Thyroid gland (tissue), 4 donors: Measurements from ENCODE around the gene HHATL. TPM values are rescaled to one million over a fixed set of nuclear protein-coding genes. Genes with fewer than 3 reads are reported as not detected.

Experiments used
- DNase-seq, 2 donors: peaks; one replicate each; pipeline ENCODE4 v3.0.0-alpha.2; 2019
- H3K27ac ChIP-seq, 3 donors: fragments of 200-600 bp; sonication (generic); 1 replicate in 2 of 3; 2 replicates in 1 of 3; pipeline ENCODE4 v1.5.1; 2016 to 2019; ENCODE audit warnings: mild to moderate bottlenecking in 1 of 3, moderate library complexity in 1 of 3
- H3K27me3 ChIP-seq: fragments of 200-600 bp; sonication (generic); one replicate; pipeline ENCODE4 v1.5.1; 2019
- H3K36me3 ChIP-seq, 2 donors: fragments of 200-600 bp; sonication (generic); one replicate each; pipeline ENCODE4 v1.5.1; 2016 to 2019
- H3K4me1 ChIP-seq, 2 donors: fragments of 200-600 bp; sonication (generic); one replicate each; pipeline ENCODE4 v1.5.1; 2017 to 2019
- H3K4me3 ChIP-seq, 3 donors: fragments of 200-600 bp; sonication (generic); replicated peaks in 1 of 3; 1 replicate in 2 of 3; 2 replicates in 1 of 3; pipeline ENCODE4 v1.5.1; 2016; ENCODE audit warnings: mild to moderate bottlenecking in 1 of 3
- H3K9me3 ChIP-seq: fragments of 200-600 bp; sonication (generic); one replicate; pipeline ENCODE4 v1.5.1; 2017
- POLR2A ChIP-seq, 2 donors: fragments of 450-650 bp; IDR thresholded peaks; one replicate each; pipeline ENCODE4 v1.6.1; 2017; ENCODE audit warnings: antibody characterized with exemption in 2 of 2, mild to moderate bottlenecking in 2 of 2, moderate library complexity in 1 of 2
- WGBS, 2 donors: methylation state at CpG; one replicate each; pipeline ENCODE4 v1.1.5; 2017; 5-methylcytosine and 5-hydroxymethylcytosine counted together
- intact Hi-C: fragments of 100-400 bp; cut with DNase I; formaldehyde crosslinking; loops from one replicate; pipeline ENCODE4 v1.15.1; 2023
- total RNA-seq, 4 donors: library from RNA; depleted of rRNA; stranded (reverse); fragments of >200 nt; gene quantifications; one replicate each; pipeline ENCODE4 v1.2.3, GENCODE V29; 2016
- TF ChIP-seq, protein P1 (sequence below), 6 experiments: fragments of 200-600 bp in 3 of 6; fragments of 450-650 bp in 3 of 6; sonication (generic) in 3 of 6; IDR thresholded peaks; one replicate each; pipeline ENCODE4 v1.5.1; 2016 to 2019; ENCODE audit warnings: antibody characterized with exemption in 6 of 6, mild to moderate bottlenecking in 2 of 6, inconsistent platforms in 1 of 6, moderate library complexity in 1 of 6

The HHATL gene
- total RNA-seq, 4 donors from 2014 or later, result 15.7 to 64.1 (median 32.4) TPM

DNA sequence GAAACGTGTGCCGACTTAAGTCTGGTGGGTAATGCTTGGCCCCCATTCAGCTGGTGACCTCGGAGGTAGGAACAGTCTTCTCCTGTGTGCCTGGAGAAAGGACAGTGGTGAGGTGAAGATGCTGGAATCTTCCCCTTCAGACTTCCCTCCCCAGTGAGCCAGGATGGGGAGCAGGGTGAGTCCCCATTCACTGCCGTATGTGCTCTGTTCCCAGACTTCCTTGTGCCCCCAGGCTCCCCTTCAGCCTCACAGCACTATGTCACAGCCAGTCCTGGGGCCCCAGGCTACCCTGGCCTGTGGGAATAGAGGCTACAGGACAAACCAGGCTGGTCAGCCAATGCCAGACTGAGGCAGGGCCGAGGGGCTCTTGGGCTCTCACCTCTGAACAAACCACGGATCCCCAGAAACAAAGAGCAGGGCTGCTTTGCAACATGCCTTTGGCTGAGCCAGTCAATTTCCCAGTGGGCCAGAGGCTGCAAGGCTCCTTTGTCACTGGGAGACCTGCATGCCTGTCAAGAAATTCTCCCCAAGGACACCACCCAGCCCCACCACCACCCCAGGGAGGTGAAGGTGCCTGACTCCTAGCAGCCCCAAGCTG lies 31.8 kb upstream of the HHATL start:
- WGBS, 2 donors, result 79 to 86% methylated on average over 4 to 6 of the region's 6 CpGs
- Histone ChIP-seq H3K36me3 (no peaks in the 10 kb centered on the region), H3K27me3 (no peaks in the 10 kb centered on the region), H3K4me3 (no peak overlapping the region), H3K27ac (no peak overlapping the region), H3K9me3 (no peaks in the 10 kb centered on the region), H3K4me1 (peaks cover 0 to 14% of the 10 kb centered on the region in 2 donors)
- TF ChIP-seq, protein P1, sequence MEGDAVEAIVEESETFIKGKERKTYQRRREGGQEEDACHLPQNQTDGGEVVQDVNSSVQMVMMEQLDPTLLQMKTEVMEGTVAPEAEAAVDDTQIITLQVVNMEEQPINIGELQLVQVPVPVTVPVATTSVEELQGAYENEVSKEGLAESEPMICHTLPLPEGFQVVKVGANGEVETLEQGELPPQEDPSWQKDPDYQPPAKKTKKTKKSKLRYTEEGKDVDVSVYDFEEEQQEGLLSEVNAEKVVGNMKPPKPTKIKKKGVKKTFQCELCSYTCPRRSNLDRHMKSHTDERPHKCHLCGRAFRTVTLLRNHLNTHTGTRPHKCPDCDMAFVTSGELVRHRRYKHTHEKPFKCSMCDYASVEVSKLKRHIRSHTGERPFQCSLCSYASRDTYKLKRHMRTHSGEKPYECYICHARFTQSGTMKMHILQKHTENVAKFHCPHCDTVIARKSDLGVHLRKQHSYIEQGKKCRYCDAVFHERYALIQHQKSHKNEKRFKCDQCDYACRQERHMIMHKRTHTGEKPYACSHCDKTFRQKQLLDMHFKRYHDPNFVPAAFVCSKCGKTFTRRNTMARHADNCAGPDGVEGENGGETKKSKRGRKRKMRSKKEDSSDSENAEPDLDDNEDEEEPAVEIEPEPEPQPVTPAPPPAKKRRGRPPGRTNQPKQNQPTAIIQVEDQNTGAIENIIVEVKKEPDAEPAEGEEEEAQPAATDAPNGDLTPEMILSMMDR (IDR thresholded peaks at IDR 0.05), result no peak
- intact Hi-C loops, result no loop called here
- no peak for DNase-seq

DNA sequence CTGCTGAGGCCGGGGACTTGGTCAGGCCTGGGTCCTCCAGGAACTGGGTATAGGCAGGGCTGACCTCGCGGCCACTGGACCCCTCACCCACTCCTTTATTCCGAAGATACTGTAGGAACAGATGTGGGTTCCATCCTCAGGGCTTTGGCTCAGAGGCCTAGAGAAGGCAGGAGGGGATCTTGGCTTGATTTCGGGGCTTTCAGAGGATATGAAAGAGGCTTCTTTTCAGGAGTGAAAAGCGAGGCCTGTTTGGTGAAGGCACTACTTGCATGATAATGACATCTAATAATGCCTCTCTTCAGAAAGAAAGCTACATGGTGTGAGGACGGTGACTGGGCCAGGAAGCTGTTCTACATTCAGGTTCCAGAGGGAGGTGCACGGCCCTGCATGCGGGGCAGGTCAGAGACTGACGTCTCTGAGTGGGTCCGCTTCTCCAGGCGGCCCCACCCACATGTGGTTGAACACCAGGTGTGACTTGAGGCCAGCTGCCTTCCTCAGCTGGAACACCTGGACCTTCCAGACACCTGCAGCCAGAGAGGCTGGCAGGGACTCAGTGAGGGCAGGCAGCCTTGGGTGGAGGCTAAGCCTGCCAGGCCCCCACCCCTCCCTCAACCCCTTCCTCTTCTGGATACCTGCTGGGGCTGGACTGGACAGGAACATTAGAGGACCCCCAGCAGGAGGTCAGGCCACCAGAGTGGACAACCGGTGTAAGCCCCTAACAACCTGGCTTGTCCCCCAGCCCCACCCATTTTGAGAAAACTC lies 31.1 kb upstream of the HHATL start:
- H3K9me3 ChIP-seq, result no peaks in the 10 kb centered on the region
- no peak for DNase-seq
- TF ChIP-seq, protein P1 (IDR thresholded peaks at IDR 0.05), result no peak
- no peak for TF ChIP-seq POLR2A (IDR thresholded peaks at IDR 0.05)
- peaks cover 0 to 11% of the 10 kb centered on the region in 2 donors for H3K4me1 ChIP-seq
- no peaks in the 10 kb centered on the region for H3K36me3 ChIP-seq
- intact Hi-C loops, result no loop called here
- no peaks in the 10 kb centered on the region for H3K27me3 ChIP-seq
- no peak overlapping the region for H3K27ac ChIP-seq
- WGBS, 2 donors, result 87% methylated on average over 12 to 13 of the region's 13 CpGs
- no peak overlapping the region for H3K4me3 ChIP-seq

DNA sequence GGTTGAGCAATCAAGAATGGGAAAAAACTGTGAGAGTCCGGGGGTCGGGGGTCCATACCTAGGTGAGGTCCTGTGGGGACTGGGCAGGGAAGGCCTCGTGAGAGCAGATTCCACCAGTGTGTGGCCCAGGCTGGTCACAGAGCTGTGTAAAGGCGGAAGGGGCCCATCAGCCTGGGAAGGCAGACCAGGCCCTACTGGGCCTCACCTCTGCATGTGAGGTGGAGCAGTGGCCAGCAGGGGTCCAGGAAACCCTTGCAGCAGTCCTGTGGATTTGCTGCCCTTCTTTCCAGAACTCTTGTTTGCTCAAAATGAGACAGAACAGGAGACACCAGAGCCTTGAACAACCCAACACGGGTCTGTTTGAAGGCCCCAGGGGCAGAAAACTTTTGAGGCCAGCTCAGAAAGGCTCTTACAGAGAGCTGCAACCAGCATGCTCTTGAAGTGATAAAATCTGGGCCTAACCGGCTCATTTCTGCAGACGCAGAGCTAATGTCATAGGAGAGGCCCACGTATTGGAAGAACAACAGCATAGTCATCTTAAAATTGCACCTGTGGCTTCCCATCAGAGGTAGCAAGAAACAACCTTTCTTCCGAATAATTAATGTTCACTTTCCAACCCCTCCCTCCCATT lies 30.3 kb upstream of the HHATL start:
- H3K9me3 ChIP-seq, result no peaks in the 10 kb centered on the region
- intact Hi-C loops, result no loop called here
- no peak overlapping the region for H3K4me3 ChIP-seq
- 84 to 90% methylated on average over 8 to 9 of the region's 9 CpGs for WGBS, 2 donors
- TF ChIP-seq, protein P1 (IDR thresholded peaks at IDR 0.05), result no peak
- TF ChIP-seq POLR2A (IDR thresholded peaks at IDR 0.05), result no peak
- H3K27me3 ChIP-seq, result no peaks in the 10 kb centered on the region
- H3K36me3 ChIP-seq, result no peaks in the 10 kb centered on the region
- peaks cover 3 to 14% of the 10 kb centered on the region in 2 donors for H3K4me1 ChIP-seq
- H3K27ac ChIP-seq, result no peak overlapping the region
- DNase-seq, result no peak

DNA sequence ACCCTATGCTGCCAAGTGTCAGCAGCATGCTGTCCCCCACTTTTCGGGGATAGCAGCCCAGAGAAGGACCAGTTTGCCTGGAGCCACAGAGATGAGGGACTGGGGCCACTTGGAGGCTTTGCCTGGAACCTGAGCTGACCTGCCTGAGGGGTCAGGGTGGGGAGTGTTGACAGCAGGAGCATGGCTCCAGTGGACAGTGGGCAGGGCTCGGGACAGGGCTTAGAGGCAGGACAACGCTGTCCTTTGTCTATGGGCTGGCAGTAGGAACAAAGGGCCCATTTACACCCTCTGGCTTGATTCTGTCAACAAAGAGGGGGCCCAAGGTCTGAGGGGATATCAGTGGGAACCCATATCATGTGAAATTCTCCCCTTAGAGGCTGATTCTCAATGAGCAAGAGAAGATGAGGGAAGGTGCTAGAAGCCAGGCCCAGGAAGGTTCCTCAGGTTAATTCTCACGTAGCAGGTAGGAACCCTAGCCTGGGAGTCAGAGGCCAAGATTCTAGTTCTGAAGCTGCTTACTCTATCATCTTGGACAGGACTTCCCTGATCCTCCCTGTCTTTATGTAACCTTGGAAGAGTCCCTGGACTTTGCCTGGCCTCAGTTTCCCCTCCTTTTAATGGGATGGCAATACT lies 29.7 kb upstream of the HHATL start:
- WGBS, 2 donors, result 95 to 100% methylated on average over 3 of the region's 4 CpGs
- H3K4me3 ChIP-seq, result no peak overlapping the region
- H3K36me3 ChIP-seq, result no peaks in the 10 kb centered on the region
- no peak for DNase-seq
- H3K4me1 ChIP-seq, result peaks cover 5 to 17% of the 10 kb centered on the region in 2 donors
- TF ChIP-seq, protein P1 (IDR thresholded peaks at IDR 0.05), result no peak
- no peak for TF ChIP-seq POLR2A (IDR thresholded peaks at IDR 0.05)
- H3K27me3 ChIP-seq, result no peaks in the 10 kb centered on the region
- H3K9me3 ChIP-seq, result no peaks in the 10 kb centered on the region
- intact Hi-C loops, result no loop called here
- H3K27ac ChIP-seq, result no peak overlapping the region
